NT2/D1 (cell line): Measurements from ENCODE around the gene WBP2NL.

Source experiments
- SUZ12 ChIP-seq: IDR thresholded peaks from 2 replicates; pipeline ENCODE4 v1.6.1; 2011; ENCODE audit not compliant: insufficient read length, insufficient read depth; ENCODE audit errors: extremely low read depth
- YY1 ChIP-seq: IDR thresholded peaks from 2 replicates; pipeline ENCODE4 v1.6.1; 2011; ENCODE audit not compliant: insufficient read length, insufficient read depth
- ZNF274 ChIP-seq: IDR thresholded peaks from 2 replicates; pipeline ENCODE4 v1.6.1; 2011; ENCODE audit warnings: mild to moderate bottlenecking, low read depth, low read length

GRCh38 chr22:42039271-42039670, 40.7 kb downstream of the WBP2NL start:
- TF ChIP-seq YY1 (no peak), ZNF274 (no peak), SUZ12 (no peak)
